ENCODE results near the gene THOC5.
A peak's percentile ranks its signal among the peaks of the same experiment; 100 is the strongest.
"Not testable (repeated sequence)": the region's sequence is repeated elsewhere in the genome, so short reads cannot be mapped to it uniquely, and the experiment has no call there.

Gene THOC5

DNA sequence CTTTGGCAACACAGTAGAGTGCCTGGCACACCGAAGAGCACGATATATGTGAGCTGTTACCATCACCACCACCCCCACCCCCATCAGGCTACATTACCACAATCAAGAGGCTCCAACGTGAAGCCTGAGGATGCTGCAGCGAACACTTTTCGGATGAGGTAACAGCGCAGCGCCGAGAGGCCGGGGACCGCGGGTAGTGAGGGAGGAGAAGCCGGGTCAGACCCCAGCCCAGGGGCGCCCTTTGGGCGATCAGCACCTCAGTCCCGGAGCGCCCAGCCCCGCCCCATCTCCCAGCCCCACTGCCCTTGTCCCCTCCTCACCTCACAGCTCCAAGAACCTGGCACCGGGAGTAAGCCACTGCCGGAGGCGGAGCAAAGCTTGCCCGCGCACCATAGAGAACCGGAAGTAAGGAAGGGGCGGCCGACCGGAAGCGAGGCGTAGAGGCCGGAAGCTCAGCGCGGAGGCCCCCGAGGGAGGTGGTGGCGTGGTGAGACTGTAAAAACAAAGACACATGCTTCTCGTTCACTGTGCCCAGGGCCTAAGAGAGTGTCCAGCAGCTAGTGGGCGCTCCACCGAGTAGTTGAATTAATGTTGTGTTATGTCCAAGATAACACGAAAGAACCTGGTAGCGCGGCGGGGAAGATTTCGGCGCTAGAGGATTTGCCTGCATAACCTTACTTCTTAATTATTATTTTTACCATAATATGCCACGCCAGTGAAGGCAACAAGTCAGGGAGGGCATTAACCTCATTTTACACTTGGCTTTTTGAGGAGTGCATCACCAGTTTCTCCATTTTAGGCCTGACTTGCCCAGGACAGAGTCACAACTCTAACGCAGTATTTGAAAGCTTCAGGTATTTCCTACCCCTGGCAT, at the start of gene THOC5:
THOC5 (minus strand) TSS at position 407 of the 874 bp plus-strand sequence. CDS start 4,610 bp downstream, outside the sequence.
- DNase-seq (ENCODE audit: low read depth) = peak; percentile 85

DNA sequence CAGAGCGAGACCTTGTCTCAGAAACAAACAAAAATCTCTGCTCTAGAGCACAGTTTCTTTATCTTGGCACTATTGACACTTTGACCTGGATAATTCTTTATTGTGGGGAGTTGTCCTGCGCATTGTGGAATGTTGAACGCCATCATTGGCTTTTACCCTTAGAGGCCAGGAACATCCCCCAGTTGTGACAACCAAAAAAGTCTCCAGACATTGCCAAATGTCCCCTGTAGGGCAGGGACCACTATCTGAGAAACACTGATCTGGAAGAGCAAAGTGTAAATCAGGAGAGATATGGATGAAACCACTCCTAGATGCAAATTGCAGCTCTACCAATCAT, 45.1 kb upstream of the THOC5 start:
- no peak for DNase-seq (ENCODE audit: low read depth)

DNA sequence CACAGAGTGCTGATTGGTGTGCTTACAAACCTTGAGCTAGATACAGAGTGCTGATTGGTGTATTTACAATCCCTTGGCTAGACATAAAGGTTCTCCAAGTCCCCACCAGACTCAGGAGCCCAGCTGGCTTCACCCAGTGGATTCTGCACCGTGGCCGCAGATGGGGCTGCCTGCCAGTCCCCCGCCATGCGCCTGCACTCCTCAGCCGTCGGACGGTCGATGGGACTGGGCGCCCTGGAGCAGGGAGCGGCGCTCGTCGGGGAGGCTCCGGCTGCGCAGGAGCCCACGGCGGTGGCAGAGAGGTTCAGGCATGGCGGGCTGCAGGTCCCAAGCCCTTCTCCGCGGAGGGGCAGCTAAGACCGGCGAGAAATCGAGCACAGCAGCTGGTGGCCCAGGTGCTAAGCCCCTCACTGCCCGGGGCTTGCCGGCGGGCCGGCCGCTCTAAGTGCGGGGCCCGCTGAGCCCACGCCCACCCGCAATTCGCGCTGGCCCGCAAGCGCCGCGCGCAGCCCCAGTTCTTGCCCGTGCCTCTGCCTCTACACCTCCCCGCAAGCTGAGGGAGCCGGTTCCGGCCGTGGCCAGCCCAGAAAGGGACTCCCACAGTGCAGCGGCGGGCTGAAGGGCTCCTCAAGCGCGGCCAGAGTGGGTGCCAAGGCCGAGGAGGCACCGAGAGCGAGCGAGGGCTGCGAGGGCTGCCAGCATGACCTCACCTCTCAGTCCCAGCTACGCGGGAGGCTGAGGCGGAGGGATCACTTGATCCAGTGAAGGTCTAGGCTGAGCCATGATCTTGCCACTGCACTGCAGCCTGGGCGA, 44.5 kb upstream of the THOC5 start:
- not testable (repeated sequence) for DNase-seq (ENCODE audit: low read depth)

DNA sequence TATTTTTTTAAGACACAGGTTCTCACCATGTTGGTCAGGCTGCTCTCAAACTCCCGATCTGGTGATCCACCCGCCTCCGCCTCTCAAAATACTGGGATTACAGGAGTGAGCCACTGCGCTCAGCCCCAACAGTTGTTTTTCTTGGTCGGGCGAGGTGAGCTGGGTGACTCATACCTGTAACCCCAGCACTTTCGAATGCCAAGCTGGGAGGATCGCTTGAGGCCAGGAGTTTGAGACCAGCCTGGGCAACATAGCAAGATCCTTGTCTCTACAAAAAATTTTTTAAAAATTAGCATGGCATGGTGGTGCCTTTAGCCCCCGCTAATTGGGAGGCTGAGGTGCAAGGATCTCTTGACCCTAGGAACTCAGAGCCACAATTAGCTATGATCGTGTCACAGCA, 42.9 kb upstream of the THOC5 start:
- DNase-seq (ENCODE audit: low read depth) = no peak

DNA sequence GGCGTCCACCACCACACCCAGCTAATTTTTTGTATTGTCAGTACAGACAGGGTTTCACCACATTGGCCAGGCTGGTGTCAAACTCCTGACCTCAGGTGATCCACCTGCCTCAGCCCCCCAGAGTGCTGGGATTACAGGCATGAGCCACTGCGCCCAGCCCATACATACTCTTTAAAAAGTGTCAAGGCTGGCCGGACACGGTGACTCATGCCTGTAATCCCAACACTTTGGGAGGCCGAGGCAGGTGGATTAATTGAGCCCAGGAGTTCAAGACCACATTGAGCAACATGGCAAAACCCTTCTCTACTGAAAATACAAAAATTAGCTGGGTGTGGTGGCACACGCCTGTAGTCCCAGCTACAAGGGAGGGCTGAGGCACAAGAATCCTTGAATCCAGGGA, 40.9 kb upstream of the THOC5 start:
- not testable (repeated sequence) for DNase-seq (ENCODE audit: low read depth)

DNA sequence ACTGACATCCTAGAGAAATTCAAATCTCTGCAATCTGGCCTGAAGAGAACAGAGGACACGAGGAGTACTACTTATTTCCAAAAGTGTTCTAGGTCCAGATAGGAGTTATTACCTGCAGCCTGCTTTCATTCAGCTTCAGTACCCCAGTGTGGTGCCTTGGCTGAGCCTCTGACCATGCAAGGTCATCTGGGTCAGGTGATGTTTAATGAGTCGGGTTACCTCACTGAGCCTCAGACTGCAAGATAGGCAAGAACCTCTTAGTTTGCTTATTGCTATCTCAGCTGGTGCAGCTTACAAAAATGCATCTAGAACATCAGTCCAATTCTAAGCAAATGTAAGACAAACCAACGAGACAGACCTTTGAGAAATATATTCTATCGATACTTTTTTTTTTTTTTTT, 40.4 kb upstream of the THOC5 start:
- no peak for DNase-seq (ENCODE audit: low read depth)

DNA sequence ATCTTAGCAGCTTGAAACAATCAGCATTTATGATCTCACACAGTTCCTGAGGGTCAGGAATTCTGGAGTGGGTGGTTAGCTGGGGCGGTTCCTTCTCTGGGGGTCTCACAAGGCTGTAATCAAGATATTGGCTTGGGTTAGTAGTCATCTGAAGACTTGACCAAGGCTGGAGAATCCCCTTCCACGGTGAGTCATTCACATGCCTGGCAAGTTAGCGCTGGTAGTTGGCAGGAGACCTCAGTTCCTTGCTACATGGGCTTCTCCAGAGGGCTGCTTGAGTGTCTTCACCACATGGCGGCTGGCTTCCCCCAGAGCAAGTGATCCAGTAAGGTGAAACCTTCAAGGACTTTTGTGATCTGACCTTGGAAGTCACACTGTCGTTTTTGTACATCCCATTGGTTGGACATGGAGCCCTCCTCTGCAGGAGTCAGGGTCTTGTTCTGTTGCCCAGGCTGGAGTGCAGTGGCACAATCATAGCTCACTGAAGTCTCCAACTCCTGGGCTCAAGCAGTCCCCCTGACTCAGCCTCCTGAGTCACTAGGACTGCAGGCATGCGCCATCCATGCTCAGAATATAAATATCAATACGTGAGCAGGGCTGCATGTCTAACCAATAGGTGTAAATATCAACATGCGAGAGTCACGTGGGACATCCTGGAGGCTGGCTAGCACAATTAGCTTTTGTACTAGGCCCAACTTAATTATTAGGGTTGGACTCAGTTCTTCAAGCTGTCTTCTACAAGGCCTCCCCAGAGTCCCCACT, 34.6 kb upstream of the THOC5 start:
- DNase-seq (ENCODE audit: low read depth) = no peak

DNA sequence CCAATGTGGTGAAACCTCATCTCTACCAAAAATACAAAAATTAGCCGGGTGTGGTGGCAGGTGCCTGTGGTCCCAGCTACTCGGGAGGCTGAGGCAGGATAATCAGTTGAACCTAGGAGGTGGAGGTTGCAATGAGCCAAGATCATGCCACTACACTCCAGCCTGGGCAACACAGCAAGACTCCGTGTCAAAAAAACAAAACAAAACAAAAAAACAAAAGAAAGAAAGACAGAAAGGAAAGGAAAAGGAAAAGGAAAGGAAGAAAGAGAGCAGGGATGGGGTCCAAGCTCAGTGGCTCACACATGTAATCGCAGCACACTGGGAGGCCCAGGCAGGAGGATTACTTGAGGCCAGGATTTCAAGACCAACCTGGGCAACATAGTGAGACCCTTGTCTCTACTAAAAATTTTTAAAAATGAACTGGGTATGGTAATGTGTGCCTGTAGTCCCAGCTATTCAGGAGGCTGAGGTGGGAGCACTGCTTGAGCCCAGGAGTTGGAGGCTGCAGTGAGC, 32.7 kb upstream of the THOC5 start:
- not testable (repeated sequence) for DNase-seq (ENCODE audit: low read depth)

DNA sequence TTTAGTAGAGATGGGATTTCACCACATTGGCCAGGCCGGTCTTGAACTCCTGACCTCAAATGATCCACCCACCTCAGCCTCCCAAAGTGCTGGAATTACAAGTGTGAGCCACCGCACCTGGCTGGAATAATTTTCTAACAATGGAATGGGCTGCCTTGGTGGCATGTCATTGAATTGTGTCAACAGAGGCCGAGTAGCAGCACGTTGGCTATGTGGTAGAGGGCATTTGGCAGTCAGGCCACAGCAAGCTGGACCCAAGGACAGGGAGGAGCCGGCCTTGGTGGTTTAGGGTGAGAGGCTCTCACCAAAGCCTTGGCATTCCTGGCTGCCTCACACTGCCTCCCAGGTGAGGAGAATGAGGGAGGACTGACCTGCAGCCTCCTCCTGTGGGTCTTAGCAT, 31.4 kb upstream of the THOC5 start:
- DNase-seq (ENCODE audit: low read depth) = no peak

DNA sequence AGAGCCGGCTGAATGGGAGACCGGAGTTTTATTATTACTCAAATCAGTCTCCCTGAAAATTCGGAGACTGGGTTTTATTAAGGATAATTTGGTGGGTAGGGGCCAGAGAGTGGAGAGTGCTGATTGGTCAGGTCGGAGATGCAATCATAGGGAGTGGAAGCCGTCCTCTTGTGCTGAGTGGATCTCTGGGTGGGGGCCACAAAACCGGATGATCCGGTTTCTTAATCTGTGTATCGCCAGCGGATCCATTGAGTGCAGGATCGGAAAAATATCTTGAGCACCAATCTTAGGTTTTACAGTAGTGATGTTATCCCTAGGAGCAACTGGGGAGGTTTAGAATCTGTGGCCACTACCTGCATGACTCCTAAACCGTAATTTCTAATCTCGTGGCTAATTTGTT, 28.2 kb upstream of the THOC5 start:
- no peak for DNase-seq (ENCODE audit: low read depth)

DNA sequence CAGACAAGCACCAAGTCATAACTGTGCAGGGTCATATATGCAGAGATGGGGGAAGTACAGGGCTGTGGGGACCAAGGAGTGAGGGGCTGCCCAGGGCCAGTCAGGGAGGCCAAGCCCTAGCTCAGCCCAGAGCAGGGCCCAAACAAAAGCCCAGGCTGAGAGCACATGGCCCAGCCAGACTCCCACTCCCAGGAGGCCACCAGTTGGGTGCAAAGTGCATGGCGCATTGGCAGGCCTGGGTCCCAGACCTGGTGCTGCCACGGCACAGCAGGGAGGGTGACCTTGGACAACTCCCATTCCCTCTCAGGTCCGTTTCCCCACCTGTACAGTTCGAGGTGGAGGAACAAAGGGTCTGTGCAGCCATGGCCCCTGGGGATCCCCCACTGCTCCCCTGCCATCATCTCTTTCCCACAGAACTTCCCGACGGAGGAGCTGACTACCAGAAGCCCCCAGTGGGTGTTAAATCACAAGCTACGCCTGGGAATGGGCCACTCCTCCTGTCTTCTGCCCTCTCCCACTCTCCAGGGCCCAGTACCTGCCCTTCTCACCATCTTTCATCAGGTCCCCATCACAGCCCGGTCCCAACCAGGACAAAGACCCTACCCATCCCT, 26.7 kb upstream of the THOC5 start:
- no peak for DNase-seq (ENCODE audit: low read depth)

DNA sequence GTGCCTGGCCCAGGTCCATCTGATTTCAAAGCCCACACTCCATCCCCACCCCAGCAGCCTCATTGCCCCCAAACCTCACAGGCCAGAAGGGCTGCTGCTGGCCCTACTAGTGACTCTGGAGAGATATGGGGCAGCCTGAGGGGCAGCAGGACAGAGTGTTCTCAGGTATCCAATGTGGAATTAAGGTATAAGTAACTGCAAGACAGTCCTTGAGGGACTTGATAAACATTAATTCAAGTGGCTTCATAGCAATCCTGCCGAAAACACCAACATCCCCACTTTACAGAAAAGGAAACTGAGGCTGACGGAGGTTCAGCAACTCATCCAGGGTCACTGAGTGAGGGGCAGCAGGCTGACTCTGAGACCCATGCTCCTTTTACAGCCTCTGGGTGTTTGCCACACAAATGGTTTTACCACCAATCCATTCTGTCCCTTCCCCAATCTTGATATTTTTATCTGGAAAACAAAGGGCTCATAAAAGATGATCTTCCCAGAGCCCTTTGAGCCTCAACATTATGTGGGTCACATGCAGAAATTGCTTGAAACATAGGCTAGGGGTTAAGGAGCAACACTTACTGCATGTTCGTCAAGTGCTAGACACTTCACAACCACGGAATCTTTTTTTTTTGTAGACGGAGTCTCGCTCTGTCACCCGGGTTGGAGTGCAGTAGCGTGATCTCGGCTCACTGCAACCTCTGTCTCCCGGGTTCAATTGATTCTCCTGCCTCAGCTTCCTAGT, 25.1 kb upstream of the THOC5 start:
- no peak for DNase-seq (ENCODE audit: low read depth)

DNA sequence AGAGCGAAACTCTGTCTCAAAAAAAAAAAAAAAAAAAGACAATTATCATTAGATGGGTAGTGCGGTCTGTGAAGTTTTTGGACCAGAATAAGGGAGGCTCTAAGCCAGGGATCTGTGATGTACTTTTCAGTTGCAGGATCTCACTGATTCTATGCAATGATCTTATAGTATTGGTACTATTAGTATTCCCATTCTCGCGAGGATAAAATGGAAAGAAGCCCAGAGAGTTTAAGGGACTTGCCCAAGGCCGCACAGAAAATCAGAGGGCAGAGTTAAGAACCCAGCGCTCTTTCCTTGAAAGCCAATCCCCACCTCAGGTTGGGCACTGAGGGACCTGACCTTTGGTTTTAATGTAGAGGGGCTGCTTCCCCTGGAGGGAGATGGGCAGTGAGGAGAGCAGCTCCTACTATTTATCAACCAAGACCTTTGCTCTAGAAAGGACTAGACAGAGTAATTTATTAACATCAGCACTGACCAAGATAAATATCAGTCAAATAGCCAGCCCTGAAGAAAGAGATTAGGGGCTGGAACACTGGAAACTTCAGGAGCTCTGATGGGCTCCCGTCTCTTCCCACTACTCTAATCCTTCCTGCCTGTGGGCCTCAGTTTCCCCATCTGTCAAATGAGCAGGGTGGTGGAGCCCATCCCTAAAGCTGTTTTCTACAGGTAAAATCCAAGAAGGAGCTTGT, 21.3 kb upstream of the THOC5 start:
- DNase-seq (ENCODE audit: low read depth) = no peak

DNA sequence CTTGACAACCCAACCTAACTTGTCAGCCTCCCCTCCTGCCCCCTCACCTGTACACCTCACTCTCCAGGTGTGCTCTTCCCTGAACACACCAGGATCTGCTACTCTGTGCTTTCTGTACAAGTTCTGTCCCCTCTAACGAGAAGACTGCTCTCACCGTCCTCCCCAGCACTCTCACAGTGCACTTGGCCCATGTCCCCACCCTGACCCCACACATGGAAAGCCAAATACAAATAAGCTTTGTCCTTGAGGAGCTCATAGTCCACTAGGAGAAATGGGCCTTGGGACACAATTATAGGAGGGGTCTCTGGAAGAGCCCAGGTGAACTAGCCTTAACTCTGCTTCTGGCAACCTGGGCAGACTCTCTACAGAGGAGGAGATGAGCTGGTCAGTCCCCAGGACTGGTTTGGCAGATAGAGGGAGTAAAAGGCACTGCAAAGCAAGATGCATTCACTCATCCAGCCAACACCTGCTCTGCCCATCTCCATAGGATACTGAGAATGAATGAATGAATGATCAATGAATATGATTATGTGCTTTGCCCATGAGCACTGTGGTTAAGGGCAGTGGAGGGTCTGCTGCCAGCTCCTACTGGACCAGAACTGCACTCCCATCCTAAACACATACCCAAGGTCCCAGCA, 17.5 kb upstream of the THOC5 start:
- no peak for DNase-seq (ENCODE audit: low read depth)

DNA sequence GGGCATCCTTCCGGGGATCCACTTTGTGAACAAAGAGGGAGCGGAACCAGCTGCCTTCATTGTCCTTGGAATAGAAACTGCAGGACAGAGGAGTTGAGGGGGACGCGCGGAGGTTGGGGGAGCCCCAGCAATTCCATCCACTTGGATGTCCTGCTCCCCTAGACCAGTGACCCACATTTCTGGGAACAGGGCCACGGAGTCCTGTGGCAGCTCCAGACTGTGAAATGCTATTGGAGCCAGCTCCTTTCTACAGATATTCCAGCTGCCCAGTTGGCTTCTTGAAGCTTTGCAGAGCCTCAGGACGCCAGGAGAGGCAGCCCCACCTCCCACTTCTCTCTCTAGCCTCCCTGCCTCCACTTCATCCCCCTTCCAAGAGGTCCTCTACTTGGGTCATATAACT, 16.9 kb upstream of the THOC5 start:
- DNase-seq (ENCODE audit: low read depth) = no peak

DNA sequence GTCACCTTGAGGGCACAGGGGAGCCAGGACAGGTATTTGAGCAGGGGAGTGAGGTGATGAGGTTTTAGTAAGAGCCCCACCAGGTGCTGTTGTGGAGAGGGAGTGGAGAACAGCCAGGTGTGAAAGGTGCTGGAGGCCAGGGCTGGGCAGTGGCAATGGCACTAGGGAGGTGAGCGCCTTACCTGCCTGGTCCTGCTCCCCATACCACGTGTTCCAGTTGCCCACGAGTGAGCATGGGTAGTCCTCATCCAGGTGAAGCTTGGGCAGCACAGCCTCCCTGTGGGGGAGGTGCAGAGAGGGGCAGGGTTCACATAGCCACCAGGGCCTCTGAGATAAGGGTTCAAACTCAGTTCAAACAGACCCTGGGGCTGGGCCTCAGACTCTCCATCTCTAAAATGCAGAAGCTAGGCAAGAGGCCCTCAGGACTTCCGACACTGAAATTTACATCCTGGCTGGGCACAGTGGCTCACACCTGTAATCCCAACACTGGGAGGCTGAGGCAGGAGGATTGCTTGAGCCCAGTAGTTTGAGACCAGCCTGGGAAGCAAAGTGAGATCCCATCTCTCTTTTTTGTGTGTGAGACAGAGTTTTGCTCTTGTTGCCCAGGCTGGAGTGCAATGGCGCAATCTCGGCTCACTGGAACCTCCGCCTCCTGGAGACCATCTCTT, 15.6 kb upstream of the THOC5 start:
- DNase-seq (ENCODE audit: low read depth) = no peak

DNA sequence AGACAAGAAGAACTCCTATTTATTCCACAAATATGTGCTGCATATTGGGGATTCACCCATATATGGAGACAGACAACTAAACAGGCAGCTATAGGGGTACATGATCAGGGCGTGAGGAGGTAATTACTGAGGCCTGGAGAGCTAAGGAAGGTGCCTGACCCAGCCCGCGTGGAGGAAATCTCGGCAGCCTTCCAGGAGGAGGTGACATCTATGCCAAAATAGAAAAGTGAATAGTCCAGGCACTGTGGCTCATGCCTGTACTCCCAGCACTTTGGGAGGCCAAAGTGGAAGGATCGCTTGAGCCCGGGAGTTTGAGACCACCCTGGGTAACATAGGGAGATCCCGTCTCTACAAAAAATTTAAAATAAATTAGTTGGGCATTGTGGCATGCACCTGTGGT, 13.8 kb upstream of the THOC5 start:
- DNase-seq (ENCODE audit: low read depth) = no peak

DNA sequence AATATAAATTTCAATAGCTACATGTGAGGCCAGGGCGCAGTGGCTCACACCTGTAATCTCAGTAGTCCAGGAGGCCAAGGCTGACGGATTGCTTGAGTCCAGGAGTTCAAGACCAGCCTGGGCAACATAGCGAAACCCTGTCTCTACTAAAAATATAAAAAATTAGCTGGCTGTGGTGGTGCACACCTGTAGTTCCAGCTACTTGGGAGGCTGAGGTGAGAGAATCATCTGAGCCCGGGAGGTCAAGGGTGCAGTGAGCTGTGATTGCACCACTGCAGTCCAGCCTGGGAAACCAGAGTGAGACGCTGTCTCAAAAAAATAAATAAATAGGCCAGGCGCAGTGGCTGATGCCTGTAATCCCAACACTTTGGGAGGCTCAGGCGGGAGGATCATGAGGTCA, 13.0 kb upstream of the THOC5 start:
- DNase-seq (ENCODE audit: low read depth) = not testable (repeated sequence)

DNA sequence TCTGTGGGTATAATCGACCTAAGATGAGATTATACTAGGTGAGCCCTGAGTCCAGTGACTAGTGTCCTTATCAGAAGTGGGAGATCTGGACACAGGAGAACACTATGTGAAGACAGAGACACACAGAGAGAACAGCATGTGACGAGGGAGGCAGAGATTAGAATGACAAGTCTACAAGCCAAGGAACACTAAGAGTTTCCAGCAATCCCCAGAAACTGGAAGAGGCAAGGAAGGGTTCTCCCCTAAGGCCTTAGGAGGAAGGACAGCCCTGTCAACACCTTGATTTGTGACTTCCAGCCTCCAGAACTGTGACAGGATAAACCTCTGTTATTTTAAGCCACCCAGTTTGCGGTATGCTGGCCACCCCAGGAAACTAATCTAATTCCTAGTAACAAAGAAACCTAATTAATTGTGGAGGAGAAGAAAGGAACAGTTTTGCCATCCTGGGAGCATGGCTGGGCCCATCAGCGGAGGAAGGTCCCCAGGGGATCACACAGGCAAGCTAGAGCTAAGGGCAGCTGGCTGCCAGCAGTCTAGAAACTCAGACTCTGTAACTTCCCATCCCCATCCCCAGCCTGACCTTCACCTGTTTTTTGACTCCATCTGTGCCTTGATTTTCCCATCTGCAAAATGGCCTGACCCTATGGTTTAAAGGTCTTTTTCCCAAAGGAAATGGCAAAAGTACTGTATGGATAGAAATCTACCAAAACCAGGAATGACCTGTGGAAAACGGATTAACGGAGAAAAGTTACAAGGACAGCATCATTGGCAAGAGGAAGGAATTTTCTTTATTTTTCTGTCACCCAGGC, 10.3 kb upstream of the THOC5 start:
- DNase-seq (ENCODE audit: low read depth) = no peak
